NCI-H146 treated with DMSO at 0.1 percent for 48 hours (cell line): ENCODE data around the gene VSNL1.

ENCODE experiments used
- DNase-seq: peaks from one replicate; lab custom pipeline; 2025; ENCODE audit not compliant: unreplicated experiment; lab: John Stamatoyannopoulos, UW

Gene VSNL1

GRCh38 chr2:17610521-17610920, 70.0 kb downstream of the VSNL1 start:
- no peak for DNase-seq

- no peak for DNase-seq
Observed at GRCh38 chr2:17611036-17611435, 70.5 kb downstream of the VSNL1 start.

GRCh38 chr2:17614174-17614930, 73.9 kb downstream of the VSNL1 start:
- DNase-seq = no peak

GRCh38 chr2:17615147-17615546, 74.7 kb downstream of the VSNL1 start:
- no peak for DNase-seq

GRCh38 chr2:17615728-17616351, 75.3 kb downstream of the VSNL1 start:
- no peak for DNase-seq

- no peak for DNase-seq
Observed at GRCh38 chr2:17616405-17616804, 75.9 kb downstream of the VSNL1 start.

GRCh38 chr2:17617516-17617915, 77.0 kb downstream of the VSNL1 start:
- DNase-seq = no peak

- DNase-seq = no peak
Observed at GRCh38 chr2:17617955-17618354, 77.5 kb downstream of the VSNL1 start.

- no peak for DNase-seq
Observed at GRCh38 chr2:17620280-17620679, 79.8 kb downstream of the VSNL1 start.

GRCh38 chr2:17620841-17621240, 80.3 kb downstream of the VSNL1 start:
- no peak for DNase-seq

GRCh38 chr2:17621781-17622180, 81.3 kb downstream of the VSNL1 start:
- no peak for DNase-seq

- DNase-seq = no peak
Observed at GRCh38 chr2:17625446-17625845, 85.0 kb downstream of the VSNL1 start.

- no peak for DNase-seq
Observed at GRCh38 chr2:17626986-17627385, 86.5 kb downstream of the VSNL1 start.

- DNase-seq = no peak
Observed at GRCh38 chr2:17627434-17627833, 86.9 kb downstream of the VSNL1 start.

- no peak for DNase-seq
Observed at GRCh38 chr2:17628349-17629261, 88.1 kb downstream of the VSNL1 start.

- DNase-seq = no peak
Observed at GRCh38 chr2:17630089-17630488, 89.6 kb downstream of the VSNL1 start.

- no peak for DNase-seq
Observed at GRCh38 chr2:17634997-17635396, 94.5 kb downstream of the VSNL1 start.

- no peak for DNase-seq
Observed at GRCh38 chr2:17636257-17636656, 95.8 kb downstream of the VSNL1 start.

GRCh38 chr2:17637131-17637906, 96.8 kb downstream of the VSNL1 start:
- no peak for DNase-seq

- DNase-seq = no peak
Observed at GRCh38 chr2:17638196-17638743, 97.8 kb downstream of the VSNL1 start.

- DNase-seq = no peak
Observed at GRCh38 chr2:17640406-17640805, 99.9 kb downstream of the VSNL1 start.
